K562 (cell line): ENCODE results near the gene ZNF473. TPM values are rescaled to one million over a fixed set of nuclear protein-coding genes. Genes with fewer than 3 reads are reported as not detected.
A peak's percentile ranks its signal among the peaks of the same experiment; 100 is the strongest.

Experiments
- DMBX1 ChIP-seq: fragments of 250-450 bp; sonication (Bioruptor Pico); IDR thresholded peaks from 2 replicates; pipeline ENCODE4 v1.8.0; 2022; ENCODE audit warnings: inconsistent platforms, mild to moderate bottlenecking, moderate library complexity, borderline replicate concordance
- FOXA3 ChIP-seq, 2 experiments: fragments of 450-650 bp in 1 of 2; sonication (generic) in 1 of 2; formaldehyde crosslinking; IDR thresholded peaks in 1 of 2; conservative IDR thresholded peaks in 1 of 2; 2 replicates each; pipeline versions ENCODE4 v1.4.0 to v1.8.0; 2020 to 2022; ENCODE audit warnings: mild to moderate bottlenecking in 2 of 2, missing genetic modification reagents in 1 of 2
- HOMEZ ChIP-seq: fragments of 250-450 bp; sonication (Bioruptor Pico); IDR thresholded peaks from 2 replicates; pipeline ENCODE4 v1.4.0; 2020; ENCODE audit warnings: mild to moderate bottlenecking, moderate library complexity
- NR2C2 ChIP-seq, 2 experiments: fragments of 200-800 bp in 1 of 2; sonication (Bioruptor generic) in 1 of 2; sonication (generic) in 1 of 2; formaldehyde crosslinking in 1 of 2; IDR thresholded peaks; 2 replicates each; pipeline versions ENCODE4 v1.6.1 to v1.8.0; 2016 to 2022; ENCODE audit warnings: mild to moderate bottlenecking in 1 of 2, missing compliant biosample characterization in 1 of 2, missing genetic modification characterization in 1 of 2, missing genetic modification reagents in 1 of 2
- RHOXF2B ChIP-seq: fragments of 250-450 bp; sonication (Bioruptor Pico); conservative IDR thresholded peaks from 2 replicates; pipeline ENCODE4 v1.5.1; 2021
- ZBTB1 ChIP-seq: sonication (generic); formaldehyde crosslinking; IDR thresholded peaks from 2 replicates; pipeline ENCODE4 v1.8.1; 2023; ENCODE audit warnings: missing genetic modification reagents, low read depth, mild to moderate bottlenecking, borderline replicate concordance
- ZNF184 ChIP-seq: sonication (generic); formaldehyde crosslinking; IDR thresholded peaks from 2 replicates; pipeline ENCODE4 v1.5.0; 2020; ENCODE audit warnings: missing genetic modification reagents
- ZNF316 ChIP-seq: fragments of 450-650 bp; IDR thresholded peaks from 2 replicates; pipeline ENCODE4 v1.6.1; 2016
- ZNF77 ChIP-seq: fragments of 250-450 bp; sonication (Bioruptor Pico); IDR thresholded peaks from 2 replicates; pipeline ENCODE4 v1.5.0; 2020
- ZSCAN32 ChIP-seq: fragments of 450-650 bp; formaldehyde crosslinking; IDR thresholded peaks from 2 replicates; pipeline ENCODE4 v1.4.0; 2020; ENCODE audit warnings: mild to moderate bottlenecking, moderate library complexity
- polyA plus RNA-seq, 8 experiments: library from polyadenylated mRNA; depleted of rRNA in 4 of 8; stranded (reverse) in 5 of 8; unstranded in 3 of 8; fragments of >200 nt; fragmentation: Nextera tagmentation in 2 of 8; fragmentation: Illumina TruSeq in 1 of 8; extraction: Ambion mirVana in 2 of 8; extraction: Trizol in 1 of 8; gene quantifications; 2 replicates each; pipeline versions ENCODE4 v1.2.1 to v1.2.3, GENCODE V29; 2011 to 2014; ENCODE audit warnings: inconsistent platforms in 1 of 8, missing spikeins in 1 of 8
- total RNA-seq, 7 experiments: library from RNA; depleted of rRNA in 6 of 7; stranded (reverse); fragments of >200 nt in 6 of 7; fragmentation: Illumina TruSeq in 2 of 7; extraction: Trizol in 2 of 7; gene quantifications; 2 replicates each; pipeline versions ENCODE4 v1.2.1 to v1.2.3, GENCODE V29; 2011 to 2021; ENCODE audit warnings: low replicate concordance in 1 of 7
- TF ChIP-seq, protein P1 (sequence below): sonication (generic); IDR thresholded peaks from 2 replicates; pipeline ENCODE4 v1.6.1; 2016
- TF ChIP-seq, protein P2 (sequence below), 3 experiments: fragments of 200-800 bp in 1 of 3; fragments of 250-450 bp in 1 of 3; fragments of 450-650 bp in 1 of 3; sonication (Bioruptor Pico) in 1 of 3; sonication (Bioruptor generic) in 1 of 3; formaldehyde crosslinking in 1 of 3; IDR thresholded peaks; 2 replicates each; pipeline versions ENCODE4 v1.6.1 to v1.8.0; 2016 to 2022; ENCODE audit warnings: mild to moderate bottlenecking in 2 of 3, missing genetic modification characterization in 2 of 3, missing compliant biosample characterization in 1 of 3, moderate library complexity in 1 of 3
- TF ChIP-seq, protein P3 (sequence below): fragments of 450-650 bp; formaldehyde crosslinking; IDR thresholded peaks from 2 replicates; pipeline ENCODE4 v1.4.0; 2022; ENCODE audit warnings: missing genetic modification characterization
- TF ChIP-seq, protein P4 (sequence below), 2 experiments: fragments of 450-650 bp; conservative IDR thresholded peaks; 2 replicates each; pipeline ENCODE4 v1.6.1; 2017; ENCODE audit warnings: mild to moderate bottlenecking in 2 of 2, moderate library complexity in 2 of 2
- TF ChIP-seq, protein P5 (sequence below): sonication (generic); formaldehyde crosslinking; IDR thresholded peaks from 2 replicates; pipeline ENCODE4 v1.8.1; 2023; ENCODE audit warnings: mild to moderate bottlenecking, missing genetic modification reagents

The ZNF473 gene
- total and polyA plus RNA-seq, 9 of the 15 experiments (the other 6 are each of a cell fraction or from before 2014, with no cell fraction given) = 8.2 to 34.0 (median 28.5) TPM

- TF ChIP-seq, protein P1, sequence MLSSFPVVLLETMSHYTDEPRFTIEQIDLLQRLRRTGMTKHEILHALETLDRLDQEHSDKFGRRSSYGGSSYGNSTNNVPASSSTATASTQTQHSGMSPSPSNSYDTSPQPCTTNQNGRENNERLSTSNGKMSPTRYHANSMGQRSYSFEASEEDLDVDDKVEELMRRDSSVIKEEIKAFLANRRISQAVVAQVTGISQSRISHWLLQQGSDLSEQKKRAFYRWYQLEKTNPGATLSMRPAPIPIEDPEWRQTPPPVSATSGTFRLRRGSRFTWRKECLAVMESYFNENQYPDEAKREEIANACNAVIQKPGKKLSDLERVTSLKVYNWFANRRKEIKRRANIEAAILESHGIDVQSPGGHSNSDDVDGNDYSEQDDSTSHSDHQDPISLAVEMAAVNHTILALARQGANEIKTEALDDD = no peak
- TF ChIP-seq ZNF77 (CRISPR knock-in tag) = no peak
- no peak for TF ChIP-seq NR2C2 (CRISPR knock-in tag; IDR thresholded peaks at IDR 0.05)
- TF ChIP-seq NR2C2 (tag; IDR thresholded peaks at IDR 0.05) = peak; percentile 27; the same call in 1 of the 2 replicates
- no peak for TF ChIP-seq FOXA3 (CRISPR knock-in tag; conservative IDR thresholded peaks at IDR 0.05 in 1 of 2, IDR thresholded peaks at IDR 0.05 in 1 of 2)
- TF ChIP-seq RHOXF2B = no peak
- no peak for TF ChIP-seq ZSCAN32
- TF ChIP-seq ZBTB1 = no peak
- TF ChIP-seq, protein P2, sequence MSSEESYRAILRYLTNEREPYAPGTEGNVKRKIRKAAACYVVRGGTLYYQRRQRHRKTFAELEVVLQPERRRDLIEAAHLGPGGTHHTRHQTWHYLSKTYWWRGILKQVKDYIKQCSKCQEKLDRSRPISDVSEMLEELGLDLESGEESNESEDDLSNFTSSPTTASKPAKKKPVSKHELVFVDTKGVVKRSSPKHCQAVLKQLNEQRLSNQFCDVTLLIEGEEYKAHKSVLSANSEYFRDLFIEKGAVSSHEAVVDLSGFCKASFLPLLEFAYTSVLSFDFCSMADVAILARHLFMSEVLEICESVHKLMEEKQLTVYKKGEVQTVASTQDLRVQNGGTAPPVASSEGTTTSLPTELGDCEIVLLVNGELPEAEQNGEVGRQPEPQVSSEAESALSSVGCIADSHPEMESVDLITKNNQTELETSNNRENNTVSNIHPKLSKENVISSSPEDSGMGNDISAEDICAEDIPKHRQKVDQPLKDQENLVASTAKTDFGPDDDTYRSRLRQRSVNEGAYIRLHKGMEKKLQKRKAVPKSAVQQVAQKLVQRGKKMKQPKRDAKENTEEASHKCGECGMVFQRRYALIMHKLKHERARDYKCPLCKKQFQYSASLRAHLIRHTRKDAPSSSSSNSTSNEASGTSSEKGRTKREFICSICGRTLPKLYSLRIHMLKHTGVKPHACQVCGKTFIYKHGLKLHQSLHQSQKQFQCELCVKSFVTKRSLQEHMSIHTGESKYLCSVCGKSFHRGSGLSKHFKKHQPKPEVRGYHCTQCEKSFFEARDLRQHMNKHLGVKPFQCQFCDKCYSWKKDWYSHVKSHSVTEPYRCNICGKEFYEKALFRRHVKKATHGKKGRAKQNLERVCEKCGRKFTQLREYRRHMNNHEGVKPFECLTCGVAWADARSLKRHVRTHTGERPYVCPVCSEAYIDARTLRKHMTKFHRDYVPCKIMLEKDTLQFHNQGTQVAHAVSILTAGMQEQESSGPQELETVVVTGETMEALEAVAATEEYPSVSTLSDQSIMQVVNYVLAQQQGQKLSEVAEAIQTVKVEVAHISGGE (CRISPR knock-in tag; IDR thresholded peaks at IDR 0.05) = no peak
- TF ChIP-seq, protein P3, sequence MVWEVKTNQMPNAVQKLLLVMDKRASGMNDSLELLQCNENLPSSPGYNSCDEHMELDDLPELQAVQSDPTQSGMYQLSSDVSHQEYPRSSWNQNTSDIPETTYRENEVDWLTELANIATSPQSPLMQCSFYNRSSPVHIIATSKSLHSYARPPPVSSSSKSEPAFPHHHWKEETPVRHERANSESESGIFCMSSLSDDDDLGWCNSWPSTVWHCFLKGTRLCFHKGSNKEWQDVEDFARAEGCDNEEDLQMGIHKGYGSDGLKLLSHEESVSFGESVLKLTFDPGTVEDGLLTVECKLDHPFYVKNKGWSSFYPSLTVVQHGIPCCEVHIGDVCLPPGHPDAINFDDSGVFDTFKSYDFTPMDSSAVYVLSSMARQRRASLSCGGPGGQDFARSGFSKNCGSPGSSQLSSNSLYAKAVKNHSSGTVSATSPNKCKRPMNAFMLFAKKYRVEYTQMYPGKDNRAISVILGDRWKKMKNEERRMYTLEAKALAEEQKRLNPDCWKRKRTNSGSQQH (CRISPR knock-in tag) = no peak
- TF ChIP-seq DMBX1 (CRISPR knock-in tag) = no peak
- TF ChIP-seq, protein P4, sequence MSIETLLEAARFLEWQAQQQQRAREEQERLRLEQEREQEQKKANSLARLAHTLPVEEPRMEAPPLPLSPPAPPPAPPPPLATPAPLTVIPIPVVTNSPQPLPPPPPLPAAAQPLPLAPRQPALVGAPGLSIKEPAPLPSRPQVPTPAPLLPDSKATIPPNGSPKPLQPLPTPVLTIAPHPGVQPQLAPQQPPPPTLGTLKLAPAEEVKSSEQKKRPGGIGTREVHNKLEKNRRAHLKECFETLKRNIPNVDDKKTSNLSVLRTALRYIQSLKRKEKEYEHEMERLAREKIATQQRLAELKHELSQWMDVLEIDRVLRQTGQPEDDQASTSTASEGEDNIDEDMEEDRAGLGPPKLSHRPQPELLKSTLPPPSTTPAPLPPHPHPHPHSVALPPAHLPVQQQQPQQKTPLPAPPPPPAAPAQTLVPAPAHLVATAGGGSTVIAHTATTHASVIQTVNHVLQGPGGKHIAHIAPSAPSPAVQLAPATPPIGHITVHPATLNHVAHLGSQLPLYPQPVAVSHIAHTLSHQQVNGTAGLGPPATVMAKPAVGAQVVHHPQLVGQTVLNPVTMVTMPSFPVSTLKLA (conservative IDR thresholded peaks at IDR 0.05) = peak; percentile 67 to 73
- TF ChIP-seq ZNF316 = peak; percentile 64
- no peak for TF ChIP-seq HOMEZ
- no peak for TF ChIP-seq ZNF184 (CRISPR knock-in tag)
- TF ChIP-seq, protein P5, sequence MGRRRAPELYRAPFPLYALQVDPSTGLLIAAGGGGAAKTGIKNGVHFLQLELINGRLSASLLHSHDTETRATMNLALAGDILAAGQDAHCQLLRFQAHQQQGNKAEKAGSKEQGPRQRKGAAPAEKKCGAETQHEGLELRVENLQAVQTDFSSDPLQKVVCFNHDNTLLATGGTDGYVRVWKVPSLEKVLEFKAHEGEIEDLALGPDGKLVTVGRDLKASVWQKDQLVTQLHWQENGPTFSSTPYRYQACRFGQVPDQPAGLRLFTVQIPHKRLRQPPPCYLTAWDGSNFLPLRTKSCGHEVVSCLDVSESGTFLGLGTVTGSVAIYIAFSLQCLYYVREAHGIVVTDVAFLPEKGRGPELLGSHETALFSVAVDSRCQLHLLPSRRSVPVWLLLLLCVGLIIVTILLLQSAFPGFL (CRISPR knock-in tag) = no peak
Measured at GRCh38 chr19:50050406-50051227, 24.8 kb downstream of the ZNF473 start (continued).
